GM20000 (cell line): ENCODE measurements around the gene TGFBRAP1.

Source experiments
- DNase-seq: peaks from one replicate; pipeline ENCODE4 v3.0.0; 2012; ENCODE audit warnings: low spot score
- TF ChIP-seq, protein P1 (sequence below): IDR thresholded peaks from 2 replicates; pipeline ENCODE4 v1.5.1; 2012; ENCODE audit warnings: mild to moderate bottlenecking, control low read depth; ENCODE audit errors: extremely low read depth, missing control alignments

TGFBRAP1 gene

GRCh38 chr2:105364436-105365139 is 35.1 kb upstream of the TGFBRAP1 start:
- DNase-seq = no peak
- TF ChIP-seq, protein P1, sequence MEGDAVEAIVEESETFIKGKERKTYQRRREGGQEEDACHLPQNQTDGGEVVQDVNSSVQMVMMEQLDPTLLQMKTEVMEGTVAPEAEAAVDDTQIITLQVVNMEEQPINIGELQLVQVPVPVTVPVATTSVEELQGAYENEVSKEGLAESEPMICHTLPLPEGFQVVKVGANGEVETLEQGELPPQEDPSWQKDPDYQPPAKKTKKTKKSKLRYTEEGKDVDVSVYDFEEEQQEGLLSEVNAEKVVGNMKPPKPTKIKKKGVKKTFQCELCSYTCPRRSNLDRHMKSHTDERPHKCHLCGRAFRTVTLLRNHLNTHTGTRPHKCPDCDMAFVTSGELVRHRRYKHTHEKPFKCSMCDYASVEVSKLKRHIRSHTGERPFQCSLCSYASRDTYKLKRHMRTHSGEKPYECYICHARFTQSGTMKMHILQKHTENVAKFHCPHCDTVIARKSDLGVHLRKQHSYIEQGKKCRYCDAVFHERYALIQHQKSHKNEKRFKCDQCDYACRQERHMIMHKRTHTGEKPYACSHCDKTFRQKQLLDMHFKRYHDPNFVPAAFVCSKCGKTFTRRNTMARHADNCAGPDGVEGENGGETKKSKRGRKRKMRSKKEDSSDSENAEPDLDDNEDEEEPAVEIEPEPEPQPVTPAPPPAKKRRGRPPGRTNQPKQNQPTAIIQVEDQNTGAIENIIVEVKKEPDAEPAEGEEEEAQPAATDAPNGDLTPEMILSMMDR = no peak

GRCh38 chr2:105362862-105363591 is 33.5 kb upstream of the TGFBRAP1 start:
- DNase-seq = no peak
- TF ChIP-seq, protein P1 = no peak

GRCh38 chr2:105361102-105361889 is 31.8 kb upstream of the TGFBRAP1 start:
- TF ChIP-seq, protein P1 = no peak
- DNase-seq = no peak

DNA sequence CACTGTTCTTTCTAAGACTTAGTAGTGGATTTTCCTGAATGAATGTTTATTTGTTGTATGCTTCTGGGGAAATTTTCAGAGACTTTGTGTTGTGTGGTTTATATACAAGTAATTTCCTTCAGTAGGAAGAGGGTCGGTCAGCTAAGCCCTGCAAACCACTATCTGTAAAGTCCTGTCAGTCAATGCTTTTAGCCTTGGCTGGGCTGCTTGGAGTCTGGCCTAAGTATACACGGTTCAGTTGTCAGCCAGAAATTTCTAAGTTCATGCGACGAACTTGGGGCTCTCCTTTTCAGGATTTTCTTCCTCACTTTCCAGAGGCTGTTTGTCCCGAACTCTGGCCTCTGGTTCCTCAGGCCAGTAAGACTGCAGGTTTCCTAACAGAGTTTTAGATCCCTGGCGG is 29.1 kb upstream of the TGFBRAP1 start:
- DNase-seq = no peak
- TF ChIP-seq, protein P1 = no peak

DNA sequence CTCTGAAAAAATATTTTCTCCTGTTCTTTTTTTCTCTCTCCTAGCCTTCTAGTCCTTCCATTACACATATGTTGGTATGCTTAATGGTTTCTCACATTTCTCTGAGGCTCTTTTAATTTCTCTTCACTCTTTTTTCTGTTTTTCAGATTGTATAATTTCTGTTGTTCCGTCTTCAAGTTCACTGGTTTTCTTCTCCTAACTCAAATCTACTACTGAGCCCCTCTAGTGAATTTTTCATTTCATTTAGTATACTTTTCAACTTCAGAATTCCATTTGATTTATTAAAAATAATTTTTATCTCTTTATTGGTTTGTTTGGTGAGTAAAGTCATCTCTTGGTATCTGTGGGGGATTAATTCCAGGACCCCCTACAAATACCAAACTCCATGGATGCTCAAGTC is 27.6 kb upstream of the TGFBRAP1 start:
- TF ChIP-seq, protein P1 = no peak
- no peak for DNase-seq

GRCh38 chr2:105344704-105345345 is 15.3 kb upstream of the TGFBRAP1 start:
- no peak for DNase-seq

More at GRCh38 chr2:105344704-105345345, 15.3 kb upstream of the TGFBRAP1 start:
- TF ChIP-seq, protein P1 = no peak
